Heart left ventricle (tissue), 16 donors: ENCODE results near the gene PTPN6. TPM values are rescaled to one million over a fixed set of nuclear protein-coding genes. Genes with fewer than 3 reads are reported as not detected.

Experiments
- ATAC-seq, 4 donors: fragments of 200-7000 bp; cut with Tn5 transposase; one replicate each; pipeline ENCODE4 v1.9.1; 2020 to 2022; ENCODE audit warnings: moderate library complexity in 4 of 4, mild to moderate bottlenecking in 3 of 4, moderate number of reproducible peaks in 1 of 4
- DNase-seq, 5 donors: peaks; one replicate each; pipeline ENCODE4 v3.0.0-alpha.2; 2020
- H3K27ac ChIP-seq, 12 donors: fragments of 200-600 bp; sonication (generic) in 4 of 12; one replicate each; pipeline versions ENCODE4 v1.5.0 to v1.8.0; 2016 to 2022; ENCODE audit warnings: mild to moderate bottlenecking in 2 of 12
- H3K27me3 ChIP-seq, 9 donors: fragments of 200-600 bp; sonication (generic) in 2 of 9; one replicate each; pipeline versions ENCODE4 v1.5.1 to v1.8.0; 2016 to 2022; ENCODE audit warnings: mild to moderate bottlenecking in 3 of 9
- H3K36me3 ChIP-seq, 9 donors: fragments of 200-600 bp; sonication (generic) in 2 of 9; one replicate each; pipeline versions ENCODE4 v1.5.0 to v1.8.0; 2018 to 2022; ENCODE audit warnings: mild to moderate bottlenecking in 2 of 9
- H3K4me1 ChIP-seq, 12 donors: fragments of 200-600 bp; sonication (generic) in 4 of 12; one replicate each; pipeline versions ENCODE4 v1.5.0 to v1.8.0; 2016 to 2022; ENCODE audit warnings: mild to moderate bottlenecking in 3 of 12
- H3K4me3 ChIP-seq, 12 donors: fragments of 200-600 bp; sonication (generic) in 4 of 12; one replicate each; pipeline versions ENCODE4 v1.5.0 to v1.8.0; 2017 to 2022; ENCODE audit warnings: mild to moderate bottlenecking in 9 of 12, moderate library complexity in 4 of 12
- H3K9me3 ChIP-seq, 12 donors: fragments of 200-600 bp; sonication (generic) in 4 of 12; one replicate each; pipeline versions ENCODE4 v1.5.0 to v1.8.0; 2016 to 2022; ENCODE audit warnings: mild to moderate bottlenecking in 1 of 12
- CTCF ChIP-seq, 12 donors: fragments of 200-600 bp; sonication (generic) in 4 of 12; IDR thresholded peaks; one replicate each; pipeline versions ENCODE4 v1.5.0 to v1.8.0; 2018 to 2022; ENCODE audit warnings: antibody characterized with exemption in 12 of 12, mild to moderate bottlenecking in 5 of 12
- POLR2A ChIP-seq, 2 donors: fragments of 450-650 bp; IDR thresholded peaks; one replicate each; pipeline ENCODE4 v1.6.1; 2017; ENCODE audit warnings: antibody characterized with exemption in 2 of 2, mild to moderate bottlenecking in 2 of 2, moderate library complexity in 2 of 2
- WGBS, 4 donors: extraction: QIAGEN DNeasy Blood & Tissue Kit in 2 of 4; methylation state at CpG; one replicate each; pipeline versions ENCODE4 v1.1.5 to v1.1.7; 2013 to 2018; 5-methylcytosine and 5-hydroxymethylcytosine counted together
- intact Hi-C, 10 donors: fragments of 100-400 bp; cut with DNase I; formaldehyde crosslinking; loops; one replicate each; pipeline versions ENCODE4 v1.11.1 to v1.14.2; 2022
- polyA plus RNA-seq, 2 donors: library from polyadenylated mRNA; stranded (reverse); fragments of 200-250 nt; gene quantifications; one replicate each; pipeline ENCODE4 v1.2.3, GENCODE V29; 2013
- total RNA-seq, 9 donors: library from RNA; depleted of rRNA in 2 of 9; stranded (reverse); fragments of >200 nt in 2 of 9; fragmentation: NEBNext Ultra II Directional in 3 of 9; extraction: Animal tissue kit (Norgen Biotek cat#: 25700) in 3 of 9; gene quantifications; one replicate each; pipeline versions ENCODE4 v1.1.0 to v1.2.4, GENCODE V29; 2016 to 2023
- donor health status: ischemic (EF 13 %, LVEDD 7.1; RV severe dilation, severe dysfunction).
- donor health status: healthy with polysubstance abuse.
- donor health status: DM: no; HTN: yes; CAD: no.
- donor health status: DM: no; HTN: no; CAD: no.
- donor health status: ischemic (EF 25% LVEDD 6.9; RV normal size, moderate dysfunction).
- donor health status: ischemic (EF 25% LVEDD 5.7; RV mildly dilated, moderate dysfunction).
- donor health status: healthy.
- donor health status: DM: yes; HTN: yes; CAD: no.
- donor health status: ischemic (EF 35%, LVEDD 5.7; RV mildly dilated, moderate dysfunction).
- donor health status: nonischemic (EF 11% LVEDD 7.7; RV severe dilation, severe dysfunction).
- donor health status: DM: yes; HTN: yes; CAD: no.
- donor health status: PGD.
- donor health status: ischemic (EF 29% LVEDD 5.4; RV normal size, mild dysfunction).
- donor health status: nonischemic (EF 23%, LVEDD 6.1; RV moderate dilation, normal function).

Gene PTPN6
- total and polyA plus RNA-seq, 11 donors = 3.5 to 63.2 (median 6.1) TPM

- 45 to 66% (median 61%) methylated on average over 24 of the region's 24 CpGs for WGBS, 4 donors
- peak; percentile 4 to 38 (median 16) for ATAC-seq
- TF ChIP-seq CTCF (IDR thresholded peaks at IDR 0.05) (no peak), POLR2A (IDR thresholded peaks at IDR 0.05) (no peak)
- intact Hi-C loops = loop anchor here in 5 of 10 donors (1.0 to 10.0 kb wide), 6 partner anchors 17 to 134 kb away; partner anchors contain the start of genes C1R (in 2 of the 5), C12orf57 (in 1 of the 5), SPSB2 (in 1 of the 5) and TPI1 (in 1 of the 5)
- peak overlapping the region in 9 of 12 donors; percentile 3 to 46 (median 32) for H3K4me3 ChIP-seq
- H3K9me3 ChIP-seq = no peaks in the 10 kb centered on the region
- DNase-seq = peak; percentile 56 to 84 (median 59)
- H3K4me1 ChIP-seq = peaks cover 2 to 76% (median 41%) of the 10 kb centered on the region in 12 donors
- H3K36me3 ChIP-seq = peaks cover 0 to 53% (median 12%) of the 10 kb centered on the region in 9 donors
- H3K27me3 ChIP-seq = no peaks in the 10 kb centered on the region
- H3K27ac ChIP-seq = peak overlapping the region in 11 of 12 donors; percentile 68 to 97 (median 81)
Measured at GRCh38 chr12:6961278-6961694, 10.1 kb downstream of the PTPN6 start.

- H3K27ac ChIP-seq = peak overlapping the region in 11 of 12 donors; percentile 68 to 97 (median 81)
- peak overlapping the region in 9 of 12 donors; percentile 3 to 46 (median 32) for H3K4me3 ChIP-seq
- H3K27me3 ChIP-seq = no peaks in the 10 kb centered on the region
- TF ChIP-seq POLR2A (IDR thresholded peaks at IDR 0.05) = peak in 1 of 2 donors; percentile 12
- TF ChIP-seq CTCF (IDR thresholded peaks at IDR 0.05) = peak; percentile 12 to 65 (median 40)
- ATAC-seq = peak; percentile 17 to 60 (median 45)
- DNase-seq = peak; percentile 61 to 81 (median 72)
- peaks cover 2 to 71% (median 41%) of the 10 kb centered on the region in 12 donors for H3K4me1 ChIP-seq
- intact Hi-C loops = loop anchor here in 6 of 10 donors (1.0 to 10.0 kb wide), 7 partner anchors 17 to 133 kb away; partner anchors contain the start of genes C12orf57 (in 2 of the 6), C1R (in 2 of the 6), SPSB2 (in 1 of the 6) and TPI1 (in 1 of the 6)
- no peaks in the 10 kb centered on the region for H3K9me3 ChIP-seq
- WGBS, 4 donors = 10 to 17% (median 13%) methylated on average over 15 to 16 of the region's 16 CpGs
- peaks cover 0 to 53% (median 17%) of the 10 kb centered on the region in 9 donors for H3K36me3 ChIP-seq
Measured at GRCh38 chr12:6961695-6962284, 10.6 kb downstream of the PTPN6 start.

GRCh38 chr12:6962285-6963015 is 11.3 kb downstream of the PTPN6 start:
- no peak for TF ChIP-seq POLR2A (IDR thresholded peaks at IDR 0.05)
- TF ChIP-seq CTCF (IDR thresholded peaks at IDR 0.05) = no peak
- DNase-seq = peak in 2 of 5 donors; percentile 22 to 26
- ATAC-seq = peak in 1 of 4 donors; percentile 1
- no peaks in the 10 kb centered on the region for H3K27me3 ChIP-seq
- peaks cover 0 to 53% (median 23%) of the 10 kb centered on the region in 9 donors for H3K36me3 ChIP-seq
- H3K4me1 ChIP-seq = peaks cover 2 to 64% (median 41%) of the 10 kb centered on the region in 12 donors
- WGBS, 4 donors = 61 to 75% (median 74%) methylated on average over 19 to 25 of the region's 25 CpGs
- H3K27ac ChIP-seq = peak overlapping the region in 11 of 12 donors; percentile 68 to 97 (median 81)
- H3K9me3 ChIP-seq = no peaks in the 10 kb centered on the region
- intact Hi-C loops = loop anchor here in 6 of 10 donors (2.0 to 10.0 kb wide), 6 partner anchors 18 to 132 kb away; partner anchors contain the start of genes C1R (in 2 of the 6), C12orf57 (in 1 of the 6), SPSB2 (in 1 of the 6) and TPI1 (in 1 of the 6)
- peak overlapping the region in 7 of 12 donors; percentile 24 to 46 (median 40) for H3K4me3 ChIP-seq
